HepG2 (cell line): ENCODE data around the gene SAMD10. TPM values are rescaled to one million over a fixed set of nuclear protein-coding genes. Genes with fewer than 3 reads are reported as not detected.
A peak's percentile ranks its signal among the peaks of the same experiment; 100 is the strongest.

Experiments used
- ARID4A ChIP-seq: sonication (generic); formaldehyde crosslinking; IDR thresholded peaks from 2 replicates; pipeline ENCODE4 v1.5.0; 2020; ENCODE audit warnings: mild to moderate bottlenecking, missing genetic modification reagents, borderline replicate concordance
- CEBPB ChIP-seq: IDR thresholded peaks from 2 replicates; pipeline ENCODE4 v1.6.1; 2011; ENCODE audit warnings: low read depth, low read length, improper control_type of control experiment, borderline replicate concordance
- CEBPG ChIP-seq: IDR thresholded peaks from 2 replicates; pipeline ENCODE4 v1.6.1; 2016
- CREM ChIP-seq, 2 experiments: sonication (generic) in 1 of 2; formaldehyde crosslinking in 1 of 2; IDR thresholded peaks; 2 replicates each; pipeline versions ENCODE4 v1.4.0 to v1.6.1; 2016 to 2020; ENCODE audit warnings: antibody characterized with exemption in 1 of 2, mild to moderate bottlenecking in 1 of 2, missing genetic modification reagents in 1 of 2
- FOXA1 ChIP-seq, 2 experiments: fragments of 450-650 bp in 1 of 2; sonication (generic) in 1 of 2; formaldehyde crosslinking in 1 of 2; IDR thresholded peaks; 2 replicates each; pipeline versions ENCODE4 v1.4.0 to v1.6.1; 2016 to 2020; ENCODE audit warnings: missing genetic modification reagents in 1 of 2
- GTF3A ChIP-seq: sonication (generic); formaldehyde crosslinking; conservative IDR thresholded peaks from 2 replicates; pipeline ENCODE4 v1.4.0; 2020; ENCODE audit warnings: mild to moderate bottlenecking, missing genetic modification reagents
- HNRNPLL ChIP-seq: fragments of 200-400 bp; formaldehyde crosslinking; IDR thresholded peaks from 2 replicates; pipeline ENCODE4 v1.6.1; 2017; ENCODE audit warnings: mild to moderate bottlenecking, low read depth, low read length; ENCODE audit not compliant: poor library complexity, severe bottlenecking
- IKZF4 ChIP-seq: sonication (generic); formaldehyde crosslinking; IDR thresholded peaks from 2 replicates; pipeline ENCODE4 v1.5.1; 2020; ENCODE audit warnings: borderline replicate concordance, mild to moderate bottlenecking, low read depth, missing genetic modification reagents; ENCODE audit errors: not compliant biosample characterization
- NFKBIZ ChIP-seq: IDR thresholded peaks from 2 replicates; pipeline ENCODE4 v1.6.1; 2018; ENCODE audit warnings: missing genetic modification reagents, missing compliant biosample characterization
- REXO4 ChIP-seq: sonication (generic); formaldehyde crosslinking; IDR thresholded peaks from 2 replicates; pipeline ENCODE4 v1.8.0; 2022; ENCODE audit warnings: missing genetic modification reagents, mild to moderate bottlenecking, borderline replicate concordance
- U2AF1 ChIP-seq: fragments of 200-400 bp; formaldehyde crosslinking; optimal IDR thresholded peaks from 2 replicates; pipeline ENCODE3; 2017; ENCODE audit warnings: mild to moderate bottlenecking, low read depth, low read length
- U2AF2 ChIP-seq: fragments of 200-400 bp; formaldehyde crosslinking; IDR thresholded peaks from 2 replicates; pipeline ENCODE4 v1.6.1; 2017; ENCODE audit warnings: low read depth, mild to moderate bottlenecking, low read length
- XBP1 ChIP-seq: sonication (generic); formaldehyde crosslinking; IDR thresholded peaks from 2 replicates; pipeline ENCODE4 v1.5.0; 2020; ENCODE audit warnings: missing genetic modification reagents
- ZNF121 ChIP-seq: sonication (generic); formaldehyde crosslinking; IDR thresholded peaks from 2 replicates; pipeline ENCODE4 v1.5.0; 2020; ENCODE audit warnings: mild to moderate bottlenecking, missing genetic modification reagents
- ZNF180 ChIP-seq: sonication (generic); formaldehyde crosslinking; IDR thresholded peaks from 2 replicates; pipeline ENCODE4 v1.4.0; 2020; ENCODE audit warnings: low read depth, missing genetic modification reagents, borderline replicate concordance
- ZNF576 ChIP-seq: sonication (generic); formaldehyde crosslinking; IDR thresholded peaks from 2 replicates; pipeline ENCODE4 v1.4.0; 2020; ENCODE audit warnings: mild to moderate bottlenecking, missing genetic modification reagents
- ZNF644 ChIP-seq: IDR thresholded peaks from 2 replicates; pipeline ENCODE4 v1.6.1; 2016; ENCODE audit warnings: low read depth
- ZNF720 ChIP-seq: sonication (generic); formaldehyde crosslinking; IDR thresholded peaks from 2 replicates; pipeline ENCODE4 v1.4.0; 2020; ENCODE audit warnings: missing genetic modification reagents
- ZNF891 ChIP-seq: sonication (generic); formaldehyde crosslinking; IDR thresholded peaks from 2 replicates; pipeline ENCODE4 v1.5.0; 2020; ENCODE audit warnings: mild to moderate bottlenecking, missing genetic modification reagents
- polyA plus RNA-seq, 8 experiments: library from polyadenylated mRNA; depleted of rRNA in 3 of 8; stranded (reverse) in 7 of 8; unstranded in 1 of 8; fragments of >200 nt; fragmentation: Illumina TruSeq in 4 of 8; extraction: Trizol in 4 of 8; gene quantifications; 2 replicates each; pipeline versions ENCODE4 v1.2.1 to v1.2.3, GENCODE V29; 2011 to 2016; ENCODE audit warnings: low read depth in 4 of 8, missing spikeins in 1 of 8, mixed read lengths in 1 of 8; ENCODE audit not compliant: insufficient read depth in 1 of 8
- total RNA-seq, 5 experiments: library from RNA; depleted of rRNA; stranded (reverse); fragments of >200 nt; fragmentation: Illumina TruSeq; extraction: Trizol; gene quantifications; 2 replicates each; pipeline ENCODE4 v1.2.3, GENCODE V29; 2016; ENCODE audit warnings: low read depth in 1 of 5
- TF ChIP-seq, protein P1 (sequence below): sonication (generic); formaldehyde crosslinking; IDR thresholded peaks from 2 replicates; pipeline ENCODE4 v1.4.0; 2020; ENCODE audit warnings: missing genetic modification reagents
- TF ChIP-seq, protein P2 (sequence below): sonication (generic); formaldehyde crosslinking; IDR thresholded peaks from 2 replicates; pipeline ENCODE4 v1.4.0; 2020; ENCODE audit warnings: missing genetic modification reagents

SAMD10 gene
- total and polyA plus RNA-seq, 2 of the 13 experiments (the other 11 are each of a cell fraction or from before 2014, with no cell fraction given), result 6.1 to 11.0 TPM

GRCh38 chr20:63968928-63969760 is 10.3 kb downstream of the SAMD10 start (continued):
- TF ChIP-seq CEBPB (no peak), FOXA1 (IDR thresholded peaks at IDR 0.05) (no peak), FOXA1 (CRISPR knock-in tag; IDR thresholded peaks at IDR 0.05) (no peak), ZNF891 (CRISPR knock-in tag) (peak; percentile 95), ZNF180 (CRISPR knock-in tag) (no peak), ZNF576 (peak; percentile 35; the same call in 1 of the 2 replicates), ZNF121 (CRISPR knock-in tag) (peak; percentile 75), U2AF1 (peak; percentile 42), REXO4 (CRISPR knock-in tag) (no peak), ZNF644 (CRISPR knock-in tag) (peak; percentile 23; the same call in 1 of the 2 replicates), U2AF2 (no peak), ARID4A (CRISPR knock-in tag) (peak; percentile 89), CREM (IDR thresholded peaks at IDR 0.05) (peak; percentile 55; the same call in 1 of the 2 replicates), CREM (CRISPR knock-in tag; IDR thresholded peaks at IDR 0.05) (no peak), NFKBIZ (0 out of 2 replicates have a peak, but pooled peaks have one; percentile 50), HNRNPLL (peak; percentile 55), CEBPG (peak; percentile 40; the same call in 1 of the 2 replicates), GTF3A (no peak), ZNF720 (CRISPR knock-in tag) (no peak), IKZF4 (CRISPR knock-in tag) (no peak), XBP1 (CRISPR knock-in tag) (no peak)
- TF ChIP-seq, protein P1, sequence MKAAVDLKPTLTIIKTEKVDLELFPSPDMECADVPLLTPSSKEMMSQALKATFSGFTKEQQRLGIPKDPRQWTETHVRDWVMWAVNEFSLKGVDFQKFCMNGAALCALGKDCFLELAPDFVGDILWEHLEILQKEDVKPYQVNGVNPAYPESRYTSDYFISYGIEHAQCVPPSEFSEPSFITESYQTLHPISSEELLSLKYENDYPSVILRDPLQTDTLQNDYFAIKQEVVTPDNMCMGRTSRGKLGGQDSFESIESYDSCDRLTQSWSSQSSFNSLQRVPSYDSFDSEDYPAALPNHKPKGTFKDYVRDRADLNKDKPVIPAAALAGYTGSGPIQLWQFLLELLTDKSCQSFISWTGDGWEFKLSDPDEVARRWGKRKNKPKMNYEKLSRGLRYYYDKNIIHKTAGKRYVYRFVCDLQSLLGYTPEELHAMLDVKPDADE (CRISPR knock-in tag), result peak; percentile 19; the same call in 1 of the 2 replicates
- TF ChIP-seq, protein P2, sequence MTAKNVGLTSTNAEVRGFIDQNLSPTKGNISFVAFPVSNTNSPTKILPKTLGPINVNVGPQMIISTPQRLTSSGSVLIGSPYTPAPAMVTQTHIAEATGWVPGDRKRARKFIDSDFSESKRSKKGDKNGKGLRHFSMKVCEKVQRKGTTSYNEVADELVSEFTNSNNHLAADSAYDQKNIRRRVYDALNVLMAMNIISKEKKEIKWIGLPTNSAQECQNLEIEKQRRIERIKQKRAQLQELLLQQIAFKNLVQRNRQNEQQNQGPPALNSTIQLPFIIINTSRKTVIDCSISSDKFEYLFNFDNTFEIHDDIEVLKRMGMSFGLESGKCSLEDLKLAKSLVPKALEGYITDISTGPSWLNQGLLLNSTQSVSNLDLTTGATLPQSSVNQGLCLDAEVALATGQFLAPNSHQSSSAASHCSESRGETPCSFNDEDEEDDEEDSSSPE (CRISPR knock-in tag), result no peak; the same call in 1 of the 2 replicates
